Panc1 (cell line): ENCODE results near the gene CPNE4. TPM values are rescaled to one million over a fixed set of nuclear protein-coding genes. Genes with fewer than 3 reads are reported as not detected.

Experiments
- ATAC-seq: fragments of 200-7000 bp; cut with Tn5 transposase; 2 replicates; pipeline ENCODE4 v1.9.1; 2020; ENCODE audit warnings: mild to moderate bottlenecking, moderate library complexity
- BruUV-seq: library from RNA; stranded (reverse); fragments of 400-500 nt; replicated peaks from 2 replicates; lab custom pipeline; 2021; lab: Mats Ljungman, UMichigan
- CTCF ChIA-PET: fragments of 300-600 bp; sonication (Branson Sonifier 250); formaldehyde crosslinking; loops from one replicate; lab custom pipeline; 2022; ENCODE audit warnings: antibody characterized with exemption; lab: Charles Lee
- POLR2A ChIA-PET: fragments of 300-600 bp; sonication (Branson Sonifier 250); formaldehyde crosslinking; loops from one replicate; lab custom pipeline; 2022; ENCODE audit warnings: antibody characterized with exemption; lab: Charles Lee
- DNase-seq: peaks from one replicate; pipeline ENCODE4 v3.0.0-alpha.2; 2010; ENCODE audit warnings: low read depth, low spot score
- H3K27ac ChIP-seq: 2 replicates; pipeline ENCODE4 v1.5.1; 2011; ENCODE audit warnings: mild to moderate bottlenecking, low read length, inconsistent platforms
- H3K27me3 ChIP-seq: fragments of 200-500 bp; sonication (Bioruptor generic); 2 replicates; pipeline ENCODE4 v1.6.0; 2014; ENCODE audit warnings: low read length, inconsistent platforms; ENCODE audit not compliant: control insufficient read depth, insufficient read depth
- H3K36me3 ChIP-seq: fragments of 200-500 bp; sonication (Bioruptor generic); 2 replicates; pipeline ENCODE4 v1.5.1; 2014; ENCODE audit warnings: inconsistent platforms, mild to moderate bottlenecking, low read length, moderate library complexity; ENCODE audit not compliant: control insufficient read depth, insufficient read depth
- H3K4me1 ChIP-seq: 2 replicates; pipeline ENCODE4 v1.5.1; 2011; ENCODE audit warnings: inconsistent platforms, mild to moderate bottlenecking, low read length, moderate library complexity; ENCODE audit not compliant: control insufficient read depth, insufficient read depth
- H3K4me3 ChIP-seq, 2 experiments: 2 replicates each; pipeline ENCODE4 v1.5.1; 2011 to 2012; ENCODE audit warnings: low read depth in 2 of 2, low read length in 2 of 2, mild to moderate bottlenecking in 2 of 2, inconsistent platforms in 1 of 2, moderate library complexity in 1 of 2
- H3K9me3 ChIP-seq: fragments of 200-500 bp; sonication (Bioruptor generic); 2 replicates; pipeline ENCODE4 v1.5.1; 2014; ENCODE audit warnings: low read depth, mild to moderate bottlenecking, inconsistent platforms, low read length, moderate library complexity; ENCODE audit not compliant: control insufficient read depth, insufficient read depth
- POLR2AphosphoS5 ChIP-seq: IDR thresholded peaks from 2 replicates; pipeline ENCODE4 v1.6.1; 2012; ENCODE audit warnings: mild to moderate bottlenecking, low read depth, low read length, moderate library complexity
- SIN3A ChIP-seq: IDR thresholded peaks from 2 replicates; pipeline ENCODE4 v1.6.1; 2012; ENCODE audit warnings: low read depth, mild to moderate bottlenecking, low read length, moderate library complexity, borderline replicate concordance; ENCODE audit not compliant: insufficient read depth
- TCF7L2 ChIP-seq: IDR thresholded peaks from 2 replicates; pipeline ENCODE4 v1.6.1; 2011; ENCODE audit warnings: mild to moderate bottlenecking, low read depth, low read length, inconsistent platforms
- in situ Hi-C: cut with HindIII; loops from 2 replicates; pipeline ENCODE4 v1.10.0; 2016; ENCODE audit warnings: low sequenced_read_pairs, low pct_unique_long_range_greater_than_20kb
- intact Hi-C: fragments of 100-400 bp; cut with micrococcal nuclease; formaldehyde crosslinking; loops from one replicate; pipeline ENCODE4 v1.10.0; 2022; ENCODE audit not compliant: unreplicated experiment
- total RNA-seq: library from RNA; stranded (reverse); gene quantifications from one replicate; pipeline ENCODE4 v1.2.1, GENCODE V29; 2021; ENCODE audit not compliant: unreplicated experiment
- TF ChIP-seq, protein P1 (sequence below): fragments of 450-650 bp; IDR thresholded peaks from 2 replicates; pipeline ENCODE4 v1.5.1; 2017; ENCODE audit warnings: mild to moderate bottlenecking
- TF ChIP-seq, protein P2 (sequence below), 2 experiments: IDR thresholded peaks; 2 replicates each; pipeline ENCODE4 v1.6.1; 2011 to 2012; ENCODE audit warnings: low read depth in 2 of 2, control low read depth in 1 of 2, low read length in 1 of 2, mild to moderate bottlenecking in 1 of 2, moderate library complexity in 1 of 2; ENCODE audit not compliant: insufficient read depth in 1 of 2

Gene CPNE4
- total RNA-seq, 1 experiment from 2014 or later, result not detected

DNA sequence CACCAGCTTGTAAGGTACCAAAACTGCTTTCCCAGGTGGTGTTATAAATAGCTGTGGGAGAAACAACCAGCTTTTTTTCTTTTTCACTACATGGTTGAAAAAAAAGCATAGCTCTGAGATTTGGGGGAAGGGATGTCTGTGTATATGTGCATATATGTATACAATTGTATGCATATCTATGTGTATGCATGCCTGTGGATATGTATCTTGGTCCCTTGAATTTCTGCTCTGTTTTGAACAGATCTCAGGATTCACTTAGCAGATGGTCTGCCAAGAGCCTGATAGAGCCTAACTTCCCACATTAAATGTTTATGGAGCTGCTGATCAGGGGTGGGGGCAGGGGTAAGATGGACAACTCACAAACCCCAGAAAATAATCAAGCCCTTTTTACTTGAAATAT, 39.0 kb upstream of the CPNE4 start:
- no peaks in the 10 kb centered on the region for H3K36me3 ChIP-seq
- intact Hi-C loops, result no loop called here
- in situ Hi-C loops, result no loop called here
- ATAC-seq (no peak), DNase-seq (no peak)
- no TSS peak for BruUV-seq
- no peaks in the 10 kb centered on the region for H3K4me1 ChIP-seq
- ChIA-PET POLR2A (no interaction called here), CTCF (no interaction called here)
- no peaks in the 10 kb centered on the region for H3K9me3 ChIP-seq
- H3K27me3 ChIP-seq, result no peaks in the 10 kb centered on the region
- no peak overlapping the region for H3K4me3 ChIP-seq
- TF ChIP-seq, protein P1, sequence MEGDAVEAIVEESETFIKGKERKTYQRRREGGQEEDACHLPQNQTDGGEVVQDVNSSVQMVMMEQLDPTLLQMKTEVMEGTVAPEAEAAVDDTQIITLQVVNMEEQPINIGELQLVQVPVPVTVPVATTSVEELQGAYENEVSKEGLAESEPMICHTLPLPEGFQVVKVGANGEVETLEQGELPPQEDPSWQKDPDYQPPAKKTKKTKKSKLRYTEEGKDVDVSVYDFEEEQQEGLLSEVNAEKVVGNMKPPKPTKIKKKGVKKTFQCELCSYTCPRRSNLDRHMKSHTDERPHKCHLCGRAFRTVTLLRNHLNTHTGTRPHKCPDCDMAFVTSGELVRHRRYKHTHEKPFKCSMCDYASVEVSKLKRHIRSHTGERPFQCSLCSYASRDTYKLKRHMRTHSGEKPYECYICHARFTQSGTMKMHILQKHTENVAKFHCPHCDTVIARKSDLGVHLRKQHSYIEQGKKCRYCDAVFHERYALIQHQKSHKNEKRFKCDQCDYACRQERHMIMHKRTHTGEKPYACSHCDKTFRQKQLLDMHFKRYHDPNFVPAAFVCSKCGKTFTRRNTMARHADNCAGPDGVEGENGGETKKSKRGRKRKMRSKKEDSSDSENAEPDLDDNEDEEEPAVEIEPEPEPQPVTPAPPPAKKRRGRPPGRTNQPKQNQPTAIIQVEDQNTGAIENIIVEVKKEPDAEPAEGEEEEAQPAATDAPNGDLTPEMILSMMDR, result no peak
- TF ChIP-seq TCF7L2 (no peak), POLR2AphosphoS5 (no peak), SIN3A (no peak)
- H3K27ac ChIP-seq, result no peak overlapping the region

DNA sequence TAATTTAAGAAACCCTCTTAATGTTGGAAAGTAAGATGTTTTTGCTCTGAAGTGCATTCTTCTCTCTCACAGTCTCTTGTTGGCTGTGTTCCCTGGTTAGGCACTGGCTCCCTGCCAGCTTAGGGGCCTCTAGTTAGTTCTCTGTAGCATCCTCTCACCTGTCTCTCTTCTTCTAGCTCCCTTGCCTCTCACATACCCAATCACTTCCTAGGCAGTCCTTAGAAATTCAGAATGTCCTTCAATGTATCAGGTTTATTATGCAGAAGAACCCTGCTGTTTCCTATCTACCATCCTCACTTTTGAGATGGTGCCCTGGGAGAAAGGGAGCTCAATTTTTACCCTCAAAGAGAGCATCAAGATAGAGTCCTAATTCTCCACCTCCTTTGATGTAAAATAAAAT, 36.2 kb upstream of the CPNE4 start:
- POLR2A ChIA-PET, result no interaction called here
- no peak overlapping the region for H3K27ac ChIP-seq
- ATAC-seq (no peak), DNase-seq (no peak)
- TF ChIP-seq SIN3A (no peak), POLR2AphosphoS5 (no peak), TCF7L2 (no peak)
- TF ChIP-seq, protein P1, result no peak
- TF ChIP-seq, protein P2, sequence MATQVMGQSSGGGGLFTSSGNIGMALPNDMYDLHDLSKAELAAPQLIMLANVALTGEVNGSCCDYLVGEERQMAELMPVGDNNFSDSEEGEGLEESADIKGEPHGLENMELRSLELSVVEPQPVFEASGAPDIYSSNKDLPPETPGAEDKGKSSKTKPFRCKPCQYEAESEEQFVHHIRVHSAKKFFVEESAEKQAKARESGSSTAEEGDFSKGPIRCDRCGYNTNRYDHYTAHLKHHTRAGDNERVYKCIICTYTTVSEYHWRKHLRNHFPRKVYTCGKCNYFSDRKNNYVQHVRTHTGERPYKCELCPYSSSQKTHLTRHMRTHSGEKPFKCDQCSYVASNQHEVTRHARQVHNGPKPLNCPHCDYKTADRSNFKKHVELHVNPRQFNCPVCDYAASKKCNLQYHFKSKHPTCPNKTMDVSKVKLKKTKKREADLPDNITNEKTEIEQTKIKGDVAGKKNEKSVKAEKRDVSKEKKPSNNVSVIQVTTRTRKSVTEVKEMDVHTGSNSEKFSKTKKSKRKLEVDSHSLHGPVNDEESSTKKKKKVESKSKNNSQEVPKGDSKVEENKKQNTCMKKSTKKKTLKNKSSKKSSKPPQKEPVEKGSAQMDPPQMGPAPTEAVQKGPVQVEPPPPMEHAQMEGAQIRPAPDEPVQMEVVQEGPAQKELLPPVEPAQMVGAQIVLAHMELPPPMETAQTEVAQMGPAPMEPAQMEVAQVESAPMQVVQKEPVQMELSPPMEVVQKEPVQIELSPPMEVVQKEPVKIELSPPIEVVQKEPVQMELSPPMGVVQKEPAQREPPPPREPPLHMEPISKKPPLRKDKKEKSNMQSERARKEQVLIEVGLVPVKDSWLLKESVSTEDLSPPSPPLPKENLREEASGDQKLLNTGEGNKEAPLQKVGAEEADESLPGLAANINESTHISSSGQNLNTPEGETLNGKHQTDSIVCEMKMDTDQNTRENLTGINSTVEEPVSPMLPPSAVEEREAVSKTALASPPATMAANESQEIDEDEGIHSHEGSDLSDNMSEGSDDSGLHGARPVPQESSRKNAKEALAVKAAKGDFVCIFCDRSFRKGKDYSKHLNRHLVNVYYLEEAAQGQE (IDR thresholded peaks at IDR 0.05; ENCODE audit: insufficient read depth in 1 of 2, low read depth in 2 of 2, low read length in 1 of 2), result no peak
- BruUV-seq, result no TSS peak
- CTCF ChIA-PET, result no interaction called here
- H3K27me3 ChIP-seq, result no peaks in the 10 kb centered on the region
- in situ Hi-C loops, result no loop called here
- H3K9me3 ChIP-seq, result no peaks in the 10 kb centered on the region
- H3K4me1 ChIP-seq, result no peaks in the 10 kb centered on the region
- no peaks in the 10 kb centered on the region for H3K36me3 ChIP-seq
- intact Hi-C loops, result no loop called here
- H3K4me3 ChIP-seq, result no peak overlapping the region
